Measurements from ENCODE around the gene TBX18. TPM values are rescaled to one million over a fixed set of nuclear protein-coding genes. Genes with fewer than 3 reads are reported as not detected.

Gene TBX18
- total RNA-seq, 1 experiment from 2014 or later: not detected

GRCh38 chr6:84657486-84657885 lies 106.9 kb downstream of the TBX18 start:
- Histone ChIP-seq H3K4ac (ENCODE audit: low read depth, low read length) (no peak overlapping the region), H3K14ac (ENCODE audit: insufficient read depth, low read length) (no peak overlapping the region), H4K8ac (replicated peaks; ENCODE audit: insufficient read length, low read depth, low read length) (no peak overlapping the region), H3K79me1 (ENCODE audit: insufficient read depth, low read depth, low read length, poor library complexity, severe bottlenecking) (no peaks in the 10 kb centered on the region), H3K9ac (ENCODE audit: extremely low read depth, insufficient read length, low read length) (no peak overlapping the region), H2AK5ac (ENCODE audit: insufficient read length, low read length) (no peak overlapping the region), H3K27me3 (ENCODE audit: insufficient read depth, low read length) (no peaks in the 10 kb centered on the region), H2BK12ac (ENCODE audit: insufficient read length, low read depth, low read length) (no peak overlapping the region), H2BK20ac (ENCODE audit: low read depth, low read length, poor library complexity, severe bottlenecking) (no peak overlapping the region), H3K4me2 (ENCODE audit: insufficient read depth, insufficient read length, low read length) (no peak overlapping the region), H3K18ac (ENCODE audit: insufficient read length, low read depth, low read length) (no peak overlapping the region), H2BK5ac (ENCODE audit: insufficient read length, low read length) (no peak overlapping the region), H2BK120ac (ENCODE audit: low read depth, low read length, poor library complexity, severe bottlenecking) (no peak overlapping the region), H3K27ac (ENCODE audit: insufficient read length, low read depth, low read length) (no peak overlapping the region), H4K91ac (ENCODE audit: insufficient read length, low read depth, low read length) (no peak overlapping the region), H4K5ac (ENCODE audit: insufficient read length, low read depth, low read length) (no peak overlapping the region), H3K9me3 (ENCODE audit: control insufficient read depth, low read depth, low read length) (no peaks in the 10 kb centered on the region), H3K4me1 (ENCODE audit: insufficient read depth, low read length) (no peaks in the 10 kb centered on the region), H2AFZ (ENCODE audit: low read length) (no peak overlapping the region), H3K56ac (ENCODE audit: insufficient read length, low read depth, low read length) (no peak overlapping the region), H4K20me1 (ENCODE audit: control insufficient read depth, insufficient read depth, insufficient read length) (no peaks in the 10 kb centered on the region), H2BK15ac (ENCODE audit: low read depth, low read length) (no peak overlapping the region), H3K23me2 (ENCODE audit: insufficient read length, low read depth, low read length, poor library complexity, severe bottlenecking) (no peaks in the 10 kb centered on the region), H3K79me2 (ENCODE audit: insufficient read depth, low read length) (no peaks in the 10 kb centered on the region), H3K23ac (ENCODE audit: insufficient read length, low read depth, low read length) (no peak overlapping the region), H3T11ph (ENCODE audit: low read length) (no peak overlapping the region)
- no peak for DNase-seq
- H3K36me3 Mint-ChIP-seq (ENCODE audit: insufficient read depth in 1 of 3, low read depth in 3 of 3): no peaks in the 10 kb centered on the region
- TF ChIP-seq CTCF (conservative IDR thresholded peaks at IDR 0.05): no peak
- WGBS (ENCODE audit: extremely low coverage, insufficient read length, low lambda C conversion rate): no CpG with 5 or more reads among the region's 2 CpGs
- no peak overlapping the region for H3K4me3 Mint-ChIP-seq
- no peak overlapping the region for H3K27ac Mint-ChIP-seq
- H3K27me3 Mint-ChIP-seq (ENCODE audit: low read depth): peaks cover 2% of the 10 kb centered on the region; the same call in 1 of the 2 replicates
- H3K4me1 Mint-ChIP-seq: no peaks in the 10 kb centered on the region
- H3K9me3 Mint-ChIP-seq: no peaks in the 10 kb centered on the region

Data from H9 (cell line).